Lung microvascular endothelial cell (primary cell): ENCODE results near the gene ECT2. TPM values are rescaled to one million over a fixed set of nuclear protein-coding genes. Genes with fewer than 3 reads are reported as not detected.
"Not testable (repeated sequence)": the region's sequence is repeated elsewhere in the genome, so short reads cannot be mapped to it uniquely, and the experiment has no call there.

ENCODE experiments used
- DNase-seq, 2 donors: peaks; one replicate each; pipeline versions ENCODE4 v3.0.0 to v3.0.0-alpha.2; 2010; ENCODE audit warnings: low read depth in 2 of 2
- total RNA-seq: library from RNA; depleted of rRNA; stranded (reverse); fragments of >200 nt; gene quantifications from 2 replicates; pipeline ENCODE4 v1.2.1, GENCODE V29; 2014

ECT2 gene
- total RNA-seq = 15.1 and 18.5 TPM in 2 replicates

- DNase-seq = peak; percentile 100
These were observed at the start of gene ECT2 for GRCh38 chr3:172750368-172751174. TSS of gene ECT2 (plus strand) at chr3:172750726. CDS start at chr3:172754531, 3,805 bp downstream.

GRCh38 chr3:172700936-172701455 lies 49.5 kb upstream of the ECT2 start:
- no peak for DNase-seq

GRCh38 chr3:172701751-172702150 lies 48.8 kb upstream of the ECT2 start:
- DNase-seq = no peak

GRCh38 chr3:172702256-172702655 lies 48.3 kb upstream of the ECT2 start:
- no peak for DNase-seq

GRCh38 chr3:172702731-172703130 lies 47.8 kb upstream of the ECT2 start:
- DNase-seq = not testable (repeated sequence)

- DNase-seq = no peak
These were observed 46.5 kb upstream of the ECT2 start for GRCh38 chr3:172704001-172704400.

- no peak for DNase-seq
These were observed 45.4 kb upstream of the ECT2 start for GRCh38 chr3:172705170-172705569.

- DNase-seq = no peak
These were observed 43.5 kb upstream of the ECT2 start for GRCh38 chr3:172707030-172707429.

- peak in 1 of 2 donors; percentile 44 for DNase-seq
These were observed 42.6 kb upstream of the ECT2 start for GRCh38 chr3:172707967-172708366.

- DNase-seq = peak in 1 of 2 donors; percentile 12
These were observed 41.4 kb upstream of the ECT2 start for GRCh38 chr3:172708921-172709773.

- DNase-seq = peak; percentile 9 to 45
These were observed 40.5 kb upstream of the ECT2 start for GRCh38 chr3:172709774-172710663.

- peak; percentile 96 to 99 for DNase-seq
These were observed 39.7 kb upstream of the ECT2 start, which contains the start of gene NCEH1 for GRCh38 chr3:172710664-172711453. TSS of gene NCEH1 (minus strand) at chr3:172711067. CDS start at chr3:172710984, 83 bp downstream.

GRCh38 chr3:172711454-172711795 lies 39.1 kb upstream of the ECT2 start:
- DNase-seq = no peak

GRCh38 chr3:172713316-172713715 lies 37.2 kb upstream of the ECT2 start:
- no peak for DNase-seq

- DNase-seq = no peak
These were observed 34.0 kb upstream of the ECT2 start for GRCh38 chr3:172716476-172716875.

GRCh38 chr3:172717493-172718088 lies 32.9 kb upstream of the ECT2 start:
- peak; percentile 32 to 35 for DNase-seq

- DNase-seq = not testable (repeated sequence)
These were observed 27.9 kb upstream of the ECT2 start for GRCh38 chr3:172722536-172723040.

- DNase-seq = no peak
These were observed 24.1 kb upstream of the ECT2 start for GRCh38 chr3:172726380-172726779.

- no peak for DNase-seq
These were observed 15.5 kb upstream of the ECT2 start for GRCh38 chr3:172735014-172735413.

GRCh38 chr3:172739462-172739861 lies 11.1 kb upstream of the ECT2 start:
- no peak for DNase-seq
